ENCODE measurements around the gene DNAJB2. TPM values are rescaled to one million over a fixed set of nuclear protein-coding genes. Genes with fewer than 3 reads are reported as not detected.

The DNAJB2 gene
- total and polyA plus RNA-seq, 7 donors: 27.4 to 73.9 (median 42.1) TPM

GRCh38 chr2:219282375-219282774 lies 3.2 kb downstream of the DNAJB2 start:
- Histone ChIP-seq H3K27me3 (no peaks in the 10 kb centered on the region), H3K9me3 (no peaks in the 10 kb centered on the region), H3K4me3 (no peak overlapping the region), H3K36me3 (peaks cover 28 to 56% (median 45%) of the 10 kb centered on the region in 4 donors), H3K4me1 (peaks cover 0 to 40% (median 35%) of the 10 kb centered on the region in 4 donors), H3K27ac (peak overlapping the region in 3 of 4 donors; percentile 5 to 23 (median 5))
- intact Hi-C loops (cut with DNase I): no loop called here
- TF ChIP-seq POLR2A (IDR thresholded peaks at IDR 0.05) (no peak), CTCF (IDR thresholded peaks at IDR 0.05) (no peak), POLR2AphosphoS5 (IDR thresholded peaks at IDR 0.05) (no peak), EP300 (IDR thresholded peaks at IDR 0.05) (no peak)
- peak; percentile 10 for DNase-seq
- WGBS, 2 donors: 91 to 96% methylated on average over 5 of the region's 5 CpGs

GRCh38 chr2:219282943-219283581 lies 3.9 kb downstream of the DNAJB2 start:
- Histone ChIP-seq H3K4me1 (peaks cover 0 to 36% (median 28%) of the 10 kb centered on the region in 4 donors), H3K27ac (peak overlapping the region in 3 of 4 donors; percentile 5 to 23 (median 5)), H3K9me3 (no peaks in the 10 kb centered on the region), H3K27me3 (no peaks in the 10 kb centered on the region), H3K36me3 (peaks cover 28 to 56% (median 45%) of the 10 kb centered on the region in 4 donors), H3K4me3 (no peak overlapping the region)
- TF ChIP-seq EP300 (IDR thresholded peaks at IDR 0.05) (no peak), POLR2A (IDR thresholded peaks at IDR 0.05) (no peak), CTCF (IDR thresholded peaks at IDR 0.05) (no peak), POLR2AphosphoS5 (IDR thresholded peaks at IDR 0.05) (no peak)
- WGBS, 2 donors: 92 to 96% methylated on average over 17 of the region's 17 CpGs
- DNase-seq: peak; percentile 46
- intact Hi-C loops (cut with DNase I): no loop called here

DNA sequence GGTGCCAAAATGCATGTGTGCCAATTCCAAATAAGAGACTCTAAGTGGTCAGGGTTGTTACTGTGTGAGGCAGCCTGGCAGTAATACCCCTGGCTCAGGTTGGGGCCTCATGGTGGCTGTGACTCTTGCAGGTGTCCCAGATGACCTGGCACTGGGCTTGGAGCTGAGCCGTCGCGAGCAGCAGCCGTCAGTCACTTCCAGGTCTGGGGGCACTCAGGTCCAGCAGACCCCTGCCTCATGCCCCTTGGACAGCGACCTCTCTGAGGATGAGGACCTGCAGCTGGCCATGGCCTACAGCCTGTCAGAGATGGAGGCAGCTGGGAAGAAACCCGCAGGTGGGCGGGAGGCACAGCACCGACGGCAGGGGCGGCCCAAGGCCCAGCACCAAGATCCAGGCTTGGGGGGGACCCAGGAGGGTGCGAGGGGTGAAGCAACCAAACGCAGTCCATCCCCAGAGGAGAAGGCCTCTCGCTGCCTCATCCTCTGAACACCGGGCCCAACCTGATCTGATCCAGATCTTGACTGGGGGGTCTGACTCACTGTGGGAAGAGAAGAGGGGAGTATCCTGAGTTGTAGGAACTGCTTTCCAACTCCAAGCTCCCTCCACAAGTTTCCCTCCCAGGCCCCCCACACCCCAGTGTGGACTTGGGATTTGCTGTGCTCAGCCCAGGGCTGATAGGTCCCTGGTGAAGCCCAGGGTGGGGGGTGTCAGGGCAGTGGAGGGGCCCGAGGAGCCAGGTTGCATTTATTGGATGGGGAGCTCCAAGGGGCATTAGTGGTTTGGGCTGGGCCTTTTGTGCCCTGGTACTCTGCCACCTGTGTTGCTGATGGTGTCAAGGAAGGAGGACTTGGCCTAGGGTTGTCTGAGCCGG lies 5.6 kb downstream of the DNAJB2 start:
- Histone ChIP-seq H3K9me3 (no peaks in the 10 kb centered on the region), H3K27ac (peak overlapping the region in 2 of 4 donors; percentile 13 to 14), H3K4me3 (no peak overlapping the region), H3K36me3 (peaks cover 28 to 56% (median 45%) of the 10 kb centered on the region in 4 donors), H3K4me1 (peaks cover 0 to 33% (median 28%) of the 10 kb centered on the region in 4 donors), H3K27me3 (no peaks in the 10 kb centered on the region)
- DNase-seq: peak; percentile 57
- 93 to 95% methylated on average over 16 of the region's 16 CpGs for WGBS, 2 donors
- no peak for TF ChIP-seq POLR2AphosphoS5 (IDR thresholded peaks at IDR 0.05)
- TF ChIP-seq EP300 (IDR thresholded peaks at IDR 0.05): no peak
- no peak for TF ChIP-seq POLR2A (IDR thresholded peaks at IDR 0.05)
- TF ChIP-seq CTCF (IDR thresholded peaks at IDR 0.05): no peak
- intact Hi-C loops (cut with DNase I): no loop called here

- no peak for TF ChIP-seq CTCF (IDR thresholded peaks at IDR 0.05)
- TF ChIP-seq POLR2A (IDR thresholded peaks at IDR 0.05): no peak
- no peak for TF ChIP-seq POLR2AphosphoS5 (IDR thresholded peaks at IDR 0.05)
- no peak for TF ChIP-seq EP300 (IDR thresholded peaks at IDR 0.05)
- WGBS, 2 donors: 95 to 97% methylated on average over 12 of the region's 12 CpGs
- intact Hi-C loops (cut with DNase I): no loop called here
- Histone ChIP-seq H3K27ac (peak overlapping the region in 3 of 4 donors; percentile 14 to 33 (median 32)), H3K27me3 (no peaks in the 10 kb centered on the region), H3K4me3 (no peak overlapping the region), H3K4me1 (peaks cover 0 to 32% (median 26%) of the 10 kb centered on the region in 4 donors), H3K36me3 (peaks cover 28 to 56% (median 45%) of the 10 kb centered on the region in 4 donors), H3K9me3 (no peaks in the 10 kb centered on the region)
- no peak for DNase-seq
These were observed 6.2 kb downstream of the DNAJB2 start for GRCh38 chr2:219285373-219285735.

All from sigmoid colon (tissue), 7 donors.